DLD1 (cell line): ENCODE measurements around the gene GFOD2.

Experiments
- in situ Hi-C: cut with HindIII; loops from 2 replicates; pipeline ENCODE4 v1.10.0; 2017; ENCODE audit warnings: low sequenced_read_pairs

The GFOD2 gene

GRCh38 chr16:67661101-67661761 is 57.9 kb downstream of the GFOD2 start:
- in situ Hi-C loops = no loop called here

DNA sequence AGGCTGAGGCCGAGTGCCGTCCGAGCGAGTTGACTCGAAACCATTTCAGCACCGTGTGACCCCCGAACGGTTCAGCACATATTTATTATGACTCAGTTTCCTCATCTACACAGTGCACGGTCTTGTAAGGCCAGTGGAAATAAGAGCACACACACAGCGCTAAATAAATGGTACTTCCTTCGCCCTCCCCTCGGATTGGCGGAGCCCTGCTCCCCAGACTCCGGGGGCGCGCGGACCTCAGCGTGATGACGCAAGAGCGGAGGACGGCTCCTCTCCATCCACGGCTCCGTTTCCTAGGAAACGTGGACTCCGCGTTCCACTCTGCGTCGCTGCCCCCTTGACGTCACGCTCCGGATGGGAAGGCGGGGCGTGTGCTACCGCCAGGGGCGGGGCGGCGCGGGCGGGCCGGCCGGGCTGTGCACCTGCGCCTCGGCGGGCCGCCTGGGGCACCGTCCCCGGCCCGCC is 58.5 kb downstream of the GFOD2 start, which contains the start of gene PARD6A:
Gene PARD6A (plus strand): TSS at position 397 of the 465 bp plus-strand sequence. CDS start 79 bp downstream, outside the sequence.
- in situ Hi-C loops = no loop called here

DNA sequence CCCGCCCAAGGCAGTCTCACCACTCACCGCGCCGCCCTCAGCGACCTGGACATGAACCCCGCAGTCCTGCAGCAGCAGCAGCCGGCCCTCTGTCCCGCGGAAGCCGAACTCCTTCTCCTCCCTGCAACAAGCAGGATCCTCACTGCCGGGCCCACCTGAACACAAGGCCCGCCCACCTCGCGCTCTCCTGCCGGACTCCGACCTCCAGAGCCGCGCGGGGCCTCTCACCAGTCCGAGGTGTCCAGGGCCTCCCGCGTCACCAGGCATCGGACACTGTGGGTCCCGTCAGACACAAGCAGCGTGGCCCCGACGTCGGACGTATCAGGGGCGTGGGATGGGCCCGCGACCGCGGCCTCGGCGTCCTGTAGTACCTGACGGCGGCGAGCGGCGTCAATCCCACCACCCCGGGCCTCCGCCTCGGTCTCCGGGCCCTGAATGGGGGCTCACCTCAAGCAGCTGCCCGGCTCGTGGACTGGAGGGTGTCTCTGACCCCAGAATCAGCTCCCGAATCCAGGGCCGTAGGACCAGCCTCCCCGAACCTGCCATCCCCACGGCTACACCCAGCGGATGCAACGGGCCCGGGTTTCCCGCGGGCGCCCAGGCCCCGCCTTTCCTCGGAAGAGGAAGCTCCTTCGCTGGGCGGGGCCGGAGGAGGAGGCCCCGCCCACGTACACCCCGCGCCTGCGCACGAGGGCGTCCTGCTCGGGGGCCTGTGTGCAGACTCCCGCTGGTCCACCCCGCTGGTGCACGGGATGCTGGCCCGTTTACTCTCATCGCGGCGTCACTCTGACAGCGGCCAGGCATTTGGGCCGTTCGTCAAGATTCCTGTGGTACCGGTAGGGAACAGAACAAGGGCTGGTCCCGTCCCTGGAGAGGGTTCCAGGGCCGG is 59.2 kb downstream of the GFOD2 start, which contains the start of gene ACD:
Gene ACD (minus strand): TSS at position 586 of the 889 bp plus-strand sequence. CDS start 40 bp downstream, at position 546.
- in situ Hi-C loops = no loop called here

GRCh38 chr16:67658849-67659674 is 60.1 kb downstream of the GFOD2 start:
- in situ Hi-C loops = no loop called here

- in situ Hi-C loops = no loop called here
Measured at GRCh38 chr16:67657751-67658518, 61.2 kb downstream of the GFOD2 start.

GRCh38 chr16:67657017-67657608 is 62.0 kb downstream of the GFOD2 start:
- in situ Hi-C loops = no loop called here

DNA sequence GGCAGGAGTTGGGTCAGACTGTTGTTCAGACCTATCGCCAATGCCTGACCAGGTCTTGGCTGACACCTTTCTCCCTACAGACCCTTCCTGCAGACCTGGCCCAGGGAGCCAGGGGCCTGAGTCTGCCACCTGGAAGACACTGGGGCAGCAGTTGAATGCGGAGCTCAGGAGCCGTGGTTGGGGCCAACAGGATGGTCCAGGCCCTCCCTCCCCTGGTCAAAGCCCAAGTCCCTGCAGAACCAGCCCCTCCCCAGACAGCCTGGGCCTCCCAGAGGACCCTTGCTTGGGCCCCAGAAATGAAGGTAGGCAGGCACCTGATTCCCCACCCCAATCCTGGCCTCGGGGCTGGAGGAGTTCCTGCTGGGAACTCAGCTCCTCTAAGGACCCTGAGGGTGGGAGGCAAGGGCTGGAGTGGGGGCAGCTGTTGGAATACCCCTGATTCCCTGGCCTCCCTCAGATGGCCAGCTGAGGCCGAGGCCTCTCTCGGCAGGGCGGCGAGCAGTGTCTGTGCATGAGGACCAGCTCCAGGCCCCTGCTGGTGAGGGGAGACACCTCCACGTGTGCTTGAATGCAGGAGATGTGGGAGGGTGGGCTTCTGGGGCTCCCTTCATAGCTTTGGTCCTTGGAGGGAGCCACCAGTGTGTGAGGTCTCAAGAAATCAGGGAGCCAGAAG is 62.6 kb downstream of the GFOD2 start:
- in situ Hi-C loops = no loop called here

DNA sequence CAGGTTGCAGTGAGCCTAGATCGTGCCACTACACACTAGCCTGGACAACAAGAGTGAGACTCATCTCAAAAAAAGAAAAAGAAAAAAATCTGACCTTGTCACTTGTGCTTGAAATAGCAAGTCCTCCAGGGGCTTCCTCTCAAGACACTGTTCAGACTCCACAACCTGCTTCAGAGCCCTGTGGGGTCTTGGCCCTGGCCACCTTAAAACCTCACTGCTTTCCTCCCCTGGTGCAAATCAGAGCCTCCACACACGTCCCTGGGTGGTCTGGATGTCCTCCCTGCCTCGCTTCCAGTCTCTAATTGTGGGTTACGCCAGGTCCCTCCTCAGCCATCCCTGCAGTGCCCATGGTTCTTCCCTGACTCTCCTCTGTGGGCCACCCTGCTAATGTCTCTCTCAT is 63.8 kb downstream of the GFOD2 start:
- in situ Hi-C loops = no loop called here

- in situ Hi-C loops = no loop called here
Measured at GRCh38 chr16:67654403-67654911, 64.7 kb downstream of the GFOD2 start.

GRCh38 chr16:67653789-67654402 is 65.2 kb downstream of the GFOD2 start:
- in situ Hi-C loops = no loop called here

- in situ Hi-C loops = no loop called here
Measured at GRCh38 chr16:67653128-67653788, 65.9 kb downstream of the GFOD2 start.

DNA sequence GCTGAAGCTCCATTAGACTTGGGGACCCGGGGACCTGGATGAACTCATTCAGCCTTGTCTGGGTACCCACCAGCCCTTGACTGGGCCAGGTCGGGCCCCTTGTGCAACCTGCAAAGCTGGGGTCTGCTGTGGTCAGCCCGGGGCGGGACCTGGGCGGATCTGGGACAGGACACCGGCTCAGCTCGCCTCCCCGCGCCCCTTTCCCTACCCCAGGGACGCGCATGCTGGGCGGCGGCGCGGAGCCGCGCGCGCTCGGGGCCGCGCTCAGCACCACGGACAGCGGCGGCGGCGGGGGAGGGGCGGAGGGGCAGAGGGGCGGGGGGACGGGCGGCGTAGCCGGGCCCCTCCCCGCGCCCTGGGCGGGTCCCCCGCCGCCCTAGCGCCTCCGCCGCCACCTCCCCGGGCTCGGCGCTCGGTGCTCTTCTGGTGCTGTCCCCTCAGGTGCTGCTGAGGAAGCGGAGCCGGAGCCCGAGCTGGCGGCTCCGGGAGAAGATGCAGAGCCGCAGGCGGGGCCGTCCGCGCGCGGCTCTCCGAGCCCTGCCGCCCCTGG is 66.5 kb downstream of the GFOD2 start:
- in situ Hi-C loops = no loop called here

DNA sequence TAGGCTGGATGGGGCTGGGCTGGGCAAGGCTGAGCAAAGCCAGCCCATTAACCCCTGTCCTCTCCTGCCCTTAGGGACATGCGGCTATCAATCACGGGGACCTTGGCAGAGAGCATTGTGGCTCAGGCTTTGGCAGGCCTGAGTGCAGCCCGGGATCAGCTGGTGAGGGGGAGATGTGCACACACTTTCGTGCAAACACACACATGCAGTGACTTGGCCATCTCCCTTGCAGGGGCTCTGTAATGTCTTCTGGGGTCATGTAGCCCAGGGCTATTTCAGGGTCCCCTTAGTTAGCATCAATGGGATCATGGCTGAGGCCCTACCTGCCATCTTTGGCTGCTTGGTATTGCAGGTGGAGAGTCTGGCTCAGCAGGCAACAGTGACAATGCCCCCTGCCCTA is 67.3 kb downstream of the GFOD2 start:
- in situ Hi-C loops = no loop called here

- in situ Hi-C loops = no loop called here
Measured at GRCh38 chr16:67651039-67651438, 68.1 kb downstream of the GFOD2 start.

GRCh38 chr16:67650023-67650422 is 69.1 kb downstream of the GFOD2 start:
- in situ Hi-C loops = no loop called here

GRCh38 chr16:67649494-67649931 is 69.6 kb downstream of the GFOD2 start:
- in situ Hi-C loops = no loop called here

GRCh38 chr16:67648764-67649407 is 70.2 kb downstream of the GFOD2 start:
- in situ Hi-C loops = no loop called here
